Stimulated activated naive B cell treated with anti-CD40 and anti-IgM and Interleukin-4, amounts not matched to agents 10 μg/mL and 1 μg/mL and 100 μg/mL, for 72 hours (primary cell): ENCODE data around the gene SLC6A6.

Source experiments
- ATAC-seq, 2 donors: fragments of 150-1000 bp; cut with Tn5 transposase; replicated peaks; 2 replicates each; pipeline ENCODE4 v1.10.0; 2021; ENCODE audit warnings: moderate library complexity in 1 of 2
- DNase-seq: peaks from one replicate; pipeline ENCODE4 v3.0.0; 2021
- H3K27ac Mint-ChIP-seq: one replicate; pipeline ENCODE4 v1.8.0; 2022; ENCODE audit warnings: mild to moderate bottlenecking, mixed read lengths
- H3K27me3 Mint-ChIP-seq, 2 donors: one replicate each; pipeline ENCODE4 v1.8.0; 2022; ENCODE audit warnings: mixed read lengths in 2 of 2
- H3K36me3 Mint-ChIP-seq, 2 donors: one replicate each; pipeline ENCODE4 v1.8.0; 2022; ENCODE audit warnings: mixed read lengths in 2 of 2, mild to moderate bottlenecking in 1 of 2
- H3K4me1 Mint-ChIP-seq, 2 donors: one replicate each; pipeline ENCODE4 v1.8.0; 2022; ENCODE audit warnings: mixed read lengths in 2 of 2, mild to moderate bottlenecking in 1 of 2
- H3K4me3 Mint-ChIP-seq, 2 donors: one replicate each; pipeline ENCODE4 v1.8.0; 2022; ENCODE audit warnings: mild to moderate bottlenecking in 2 of 2, mixed read lengths in 2 of 2, moderate library complexity in 1 of 2
- H3K9me3 Mint-ChIP-seq, 2 donors: one replicate each; pipeline ENCODE4 v1.8.0; 2022; ENCODE audit warnings: mixed read lengths in 2 of 2, mild to moderate bottlenecking in 1 of 2

The SLC6A6 gene

DNA sequence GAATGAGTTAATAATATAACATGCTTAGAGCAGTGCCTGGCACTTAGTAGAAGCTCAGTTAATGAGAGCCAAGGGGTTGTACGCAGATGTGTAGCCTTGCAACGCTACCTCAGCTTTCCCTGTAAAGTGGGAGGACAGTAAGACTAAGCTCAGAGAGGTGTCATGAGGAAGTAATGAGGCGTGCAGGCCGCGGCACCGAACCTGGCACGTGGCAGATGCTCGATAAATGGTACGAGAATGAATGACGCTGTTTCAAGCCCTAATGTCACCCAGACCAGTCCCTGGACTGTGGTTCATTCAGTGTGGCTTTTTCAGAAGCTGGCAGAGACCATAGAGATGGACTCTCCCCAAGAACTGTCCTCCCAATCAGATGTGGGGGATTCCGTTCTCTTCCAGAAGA is 116.5 kb downstream of the SLC6A6 start:
- DNase-seq: no peak
- H3K27me3 Mint-ChIP-seq: peaks cover 10 to 20% of the 10 kb centered on the region in 2 donors
- H3K4me3 Mint-ChIP-seq: no peak overlapping the region
- H3K9me3 Mint-ChIP-seq: no peaks in the 10 kb centered on the region
- ATAC-seq: no peak
- H3K36me3 Mint-ChIP-seq: no peaks in the 10 kb centered on the region
- H3K27ac Mint-ChIP-seq: no peak overlapping the region
- H3K4me1 Mint-ChIP-seq: no peaks in the 10 kb centered on the region

GRCh38 chr3:14519406-14519805 is 117.0 kb downstream of the SLC6A6 start:
- Mint-ChIP-seq H3K36me3 (no peaks in the 10 kb centered on the region), H3K9me3 (no peaks in the 10 kb centered on the region), H3K4me1 (no peaks in the 10 kb centered on the region), H3K27ac (no peak overlapping the region), H3K27me3 (peaks cover 10 to 20% of the 10 kb centered on the region in 2 donors), H3K4me3 (no peak overlapping the region)
- ATAC-seq (no peak), DNase-seq (no peak)

DNA sequence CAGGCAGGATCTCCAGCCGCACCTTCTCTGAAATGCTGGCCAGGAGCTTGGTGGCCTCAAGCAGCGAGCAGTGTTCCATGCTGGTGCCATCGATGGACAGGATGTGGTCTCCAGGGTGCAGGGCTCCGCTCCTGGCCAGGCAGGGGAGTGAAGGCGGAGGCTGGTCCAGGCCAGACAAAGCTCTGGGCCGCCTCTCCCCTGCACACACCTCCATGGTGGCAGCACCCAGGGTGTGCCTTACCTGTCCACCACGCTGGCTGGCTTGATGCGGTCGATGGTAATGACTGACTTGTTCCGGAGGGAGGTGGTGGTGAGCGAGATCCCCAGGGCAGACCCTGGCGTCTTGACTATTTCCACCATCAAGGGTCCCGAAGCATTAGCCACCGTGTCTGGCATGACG is 117.7 kb downstream of the SLC6A6 start:
- Mint-ChIP-seq H3K4me3 (no peak overlapping the region), H3K27me3 (peaks cover 10 to 20% of the 10 kb centered on the region in 2 donors), H3K36me3 (no peaks in the 10 kb centered on the region), H3K4me1 (no peaks in the 10 kb centered on the region), H3K9me3 (no peaks in the 10 kb centered on the region), H3K27ac (no peak overlapping the region)
- DNase-seq (no peak), ATAC-seq (no peak)

DNA sequence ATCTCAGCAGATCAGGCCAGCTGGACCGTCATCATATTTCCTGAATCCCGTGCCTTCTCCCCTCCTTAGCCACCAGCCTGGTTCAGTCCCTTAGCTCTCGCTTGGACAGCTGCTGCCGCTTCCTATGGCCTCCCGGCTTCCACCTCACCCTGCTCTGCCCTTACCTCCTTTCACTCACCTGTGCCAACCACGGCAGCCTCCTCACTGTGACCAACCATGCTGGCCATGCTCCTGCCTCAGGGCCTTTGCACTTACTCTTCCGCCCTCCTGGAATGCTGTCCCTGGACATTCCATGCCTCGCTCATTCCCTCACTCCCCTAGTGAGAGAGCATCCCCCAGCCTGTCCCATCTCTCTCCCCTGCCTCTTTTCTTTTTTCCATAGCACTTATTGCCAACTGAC is 118.6 kb downstream of the SLC6A6 start:
- H3K27me3 Mint-ChIP-seq: peaks cover 10 to 20% of the 10 kb centered on the region in 2 donors
- H3K4me3 Mint-ChIP-seq: no peak overlapping the region
- H3K9me3 Mint-ChIP-seq: no peaks in the 10 kb centered on the region
- DNase-seq (no peak), ATAC-seq (no peak)
- no peaks in the 10 kb centered on the region for H3K4me1 Mint-ChIP-seq
- H3K36me3 Mint-ChIP-seq: no peaks in the 10 kb centered on the region
- H3K27ac Mint-ChIP-seq: no peak overlapping the region

GRCh38 chr3:14521611-14522010 is 119.2 kb downstream of the SLC6A6 start:
- no peak for DNase-seq
- Mint-ChIP-seq H3K9me3 (no peaks in the 10 kb centered on the region), H3K36me3 (no peaks in the 10 kb centered on the region), H3K27ac (no peak overlapping the region), H3K27me3 (peaks cover 10 to 23% of the 10 kb centered on the region in 2 donors), H3K4me3 (no peak overlapping the region), H3K4me1 (no peaks in the 10 kb centered on the region)
- ATAC-seq: no peak

DNA sequence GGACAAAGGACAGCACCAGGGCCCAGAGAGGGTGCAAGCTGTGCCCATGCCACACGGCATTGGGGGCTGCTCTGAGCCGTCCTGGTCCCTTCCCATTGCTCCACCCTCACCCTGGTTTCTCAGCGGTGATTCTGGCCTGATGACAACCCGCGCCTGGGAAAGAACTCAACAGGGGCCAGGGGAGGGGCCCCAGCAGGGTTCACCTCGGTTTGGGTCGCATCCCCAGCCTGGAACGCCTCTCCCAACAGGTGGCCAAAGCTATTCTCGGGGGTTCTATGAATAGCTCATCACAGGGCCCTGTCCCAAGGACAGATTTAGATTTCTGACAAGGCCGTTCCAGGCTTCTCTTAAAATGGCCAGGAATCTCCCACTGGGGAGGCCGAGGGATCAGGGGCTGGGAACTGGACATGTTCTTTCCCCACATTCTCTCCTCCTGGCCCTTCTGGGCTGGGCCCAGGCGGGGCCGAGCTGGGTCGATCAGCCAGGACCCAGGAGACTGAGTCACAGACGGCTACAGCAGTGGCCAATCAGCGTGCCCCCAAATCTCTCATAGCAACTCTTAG is 119.8 kb downstream of the SLC6A6 start:
- Mint-ChIP-seq H3K36me3 (no peaks in the 10 kb centered on the region), H3K27me3 (peaks cover 10 to 23% of the 10 kb centered on the region in 2 donors), H3K4me3 (no peak overlapping the region), H3K4me1 (no peaks in the 10 kb centered on the region), H3K9me3 (no peaks in the 10 kb centered on the region), H3K27ac (no peak overlapping the region)
- no peak for ATAC-seq
- DNase-seq: no peak

DNA sequence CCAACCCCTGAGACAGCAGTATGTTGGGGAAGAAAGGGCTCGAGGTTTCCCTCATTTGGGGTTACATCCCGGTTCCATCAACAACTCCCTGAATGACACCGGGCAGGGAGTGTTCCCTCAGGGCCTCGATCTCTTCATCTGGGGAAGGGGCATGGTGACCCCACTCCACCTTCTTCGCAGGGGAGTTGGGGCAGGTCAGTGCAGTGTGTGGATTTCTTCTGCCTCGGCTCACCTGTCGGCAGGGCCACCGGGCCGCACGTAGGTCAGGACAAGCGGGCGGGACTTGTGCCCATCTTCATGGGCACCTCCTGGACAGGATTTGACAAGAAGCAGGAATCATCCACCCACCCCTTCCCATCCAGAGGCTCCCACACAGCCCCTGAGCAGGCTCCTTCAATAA is 120.4 kb downstream of the SLC6A6 start:
- no peak overlapping the region for H3K27ac Mint-ChIP-seq
- H3K4me1 Mint-ChIP-seq: no peaks in the 10 kb centered on the region
- DNase-seq (no peak), ATAC-seq (no peak)
- H3K27me3 Mint-ChIP-seq: peaks cover 11 to 24% of the 10 kb centered on the region in 2 donors
- no peaks in the 10 kb centered on the region for H3K9me3 Mint-ChIP-seq
- no peaks in the 10 kb centered on the region for H3K36me3 Mint-ChIP-seq
- H3K4me3 Mint-ChIP-seq: no peak overlapping the region

DNA sequence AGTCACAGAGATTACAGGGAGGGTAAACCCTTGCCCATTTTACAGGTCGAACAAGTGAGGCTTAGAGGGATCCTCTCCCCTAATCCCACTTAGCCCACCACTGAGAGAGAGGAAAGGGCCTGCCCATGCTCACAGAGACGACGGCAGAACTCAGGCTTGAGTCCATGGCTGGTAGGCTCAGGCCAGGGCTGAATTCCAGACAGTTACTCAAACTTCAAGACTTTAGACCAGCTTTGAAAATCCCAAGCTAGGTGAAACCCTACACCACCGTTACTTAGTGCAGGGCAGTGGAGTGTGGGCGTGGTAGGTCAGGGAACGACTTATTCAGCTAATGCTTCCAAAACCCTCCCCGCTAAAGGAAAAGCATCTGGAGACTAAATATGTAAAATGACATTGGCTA is 121.4 kb downstream of the SLC6A6 start:
- Mint-ChIP-seq H3K27ac (no peak overlapping the region), H3K27me3 (peaks cover 15 to 19% of the 10 kb centered on the region in 2 donors), H3K36me3 (no peaks in the 10 kb centered on the region), H3K9me3 (no peaks in the 10 kb centered on the region), H3K4me1 (no peaks in the 10 kb centered on the region), H3K4me3 (no peak overlapping the region)
- ATAC-seq (no peak), DNase-seq (no peak)

- H3K4me3 Mint-ChIP-seq: no peak overlapping the region
- no peaks in the 10 kb centered on the region for H3K9me3 Mint-ChIP-seq
- no peaks in the 10 kb centered on the region for H3K4me1 Mint-ChIP-seq
- H3K27ac Mint-ChIP-seq: no peak overlapping the region
- ATAC-seq: peak in 1 of 2 donors; percentile 10
- no peak for DNase-seq
- H3K36me3 Mint-ChIP-seq: no peaks in the 10 kb centered on the region
- H3K27me3 Mint-ChIP-seq: peaks cover 15 to 19% of the 10 kb centered on the region in 2 donors
Observed at GRCh38 chr3:14524311-14524711, 121.9 kb downstream of the SLC6A6 start.

DNA sequence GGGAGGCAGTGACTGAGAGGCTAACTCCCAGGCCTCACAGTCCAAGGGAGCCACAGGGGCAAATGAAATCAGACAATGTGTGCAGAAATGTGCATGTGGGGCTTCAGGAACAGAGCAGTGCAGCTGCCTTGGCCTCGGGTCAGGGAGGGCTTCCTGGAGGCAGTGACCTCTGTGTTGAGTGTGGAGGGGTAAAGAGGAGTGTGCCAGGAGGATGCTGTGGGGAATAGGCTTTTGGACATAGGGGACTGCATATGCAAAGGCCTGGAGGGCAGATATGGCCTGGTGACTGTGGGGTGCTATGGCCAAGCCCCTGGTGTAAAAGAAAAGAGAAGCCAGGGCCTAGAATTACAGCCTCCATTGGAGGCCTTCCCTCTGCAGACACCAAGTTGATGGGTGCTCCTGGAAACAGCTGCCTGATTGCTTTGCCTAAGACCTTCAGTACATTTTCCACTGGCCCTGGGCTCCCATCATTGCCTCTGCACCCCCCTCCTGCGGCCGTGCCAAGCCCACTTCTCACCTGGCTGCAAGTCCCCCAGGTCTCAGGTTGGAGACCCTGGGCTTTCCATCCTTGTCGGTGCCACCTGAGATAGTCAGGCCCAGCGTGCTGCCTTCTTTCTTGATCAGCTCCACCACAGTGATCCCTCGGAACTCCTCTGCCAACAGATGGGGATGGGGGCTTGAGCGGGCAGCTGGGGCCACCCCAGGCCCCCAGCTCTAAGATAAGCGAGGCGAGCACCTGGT is 122.7 kb downstream of the SLC6A6 start:
- ATAC-seq (peak in 1 of 2 donors; percentile 4), DNase-seq (no peak)
- Mint-ChIP-seq H3K4me1 (no peaks in the 10 kb centered on the region), H3K27me3 (peaks cover 16 to 26% of the 10 kb centered on the region in 2 donors), H3K36me3 (no peaks in the 10 kb centered on the region), H3K4me3 (no peak overlapping the region), H3K27ac (no peak overlapping the region), H3K9me3 (peaks cover 0 to 4% of the 10 kb centered on the region in 2 donors)

DNA sequence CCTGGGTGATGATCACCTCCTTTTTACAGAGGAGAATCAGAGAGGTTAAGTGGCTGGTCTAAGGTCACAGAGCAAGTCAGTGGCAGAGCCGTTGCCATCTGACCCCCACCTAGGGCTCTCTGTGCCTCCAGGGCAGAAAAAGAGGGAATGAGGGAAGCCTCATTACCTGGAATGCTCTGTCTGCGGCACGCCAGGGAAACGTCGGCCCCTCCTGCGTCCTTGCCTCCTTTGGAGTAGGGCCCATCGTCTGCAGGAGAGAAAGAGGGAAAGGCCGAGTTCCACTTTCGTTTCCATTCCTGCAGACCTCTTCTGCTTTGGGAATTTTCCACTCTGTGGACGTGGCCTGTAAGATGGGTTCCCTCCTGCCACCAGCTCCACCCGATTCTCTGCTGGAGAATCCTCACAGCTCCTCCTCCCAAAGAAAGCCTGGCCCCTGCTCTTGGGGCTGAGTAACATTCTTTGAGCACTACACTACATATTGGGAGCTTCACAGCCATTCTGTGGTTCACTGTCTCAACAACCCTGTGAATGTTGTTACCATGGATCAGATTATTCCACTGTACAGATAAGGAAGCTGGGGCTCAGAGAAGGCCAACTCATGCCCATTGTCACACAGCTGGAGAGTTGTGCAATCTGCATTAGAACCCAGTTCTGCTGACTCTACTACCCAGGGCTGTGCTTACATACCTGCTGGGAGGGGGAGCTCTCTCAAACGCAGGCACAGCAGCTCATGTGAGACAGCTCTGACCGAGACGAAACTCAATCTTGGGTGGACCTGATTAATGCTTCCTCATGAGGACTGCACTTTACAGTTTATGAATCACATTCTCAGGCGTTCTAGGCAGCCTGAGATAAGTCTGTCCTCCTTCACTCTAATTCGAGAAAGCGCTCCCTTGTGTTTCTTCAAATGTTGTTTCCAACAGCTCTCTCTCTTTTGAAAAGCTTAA is 123.6 kb downstream of the SLC6A6 start:
- DNase-seq (no peak), ATAC-seq (no peak)
- peaks cover 0 to 4% of the 10 kb centered on the region in 2 donors for H3K9me3 Mint-ChIP-seq
- no peaks in the 10 kb centered on the region for H3K4me1 Mint-ChIP-seq
- H3K27ac Mint-ChIP-seq: no peak overlapping the region
- no peak overlapping the region for H3K4me3 Mint-ChIP-seq
- no peaks in the 10 kb centered on the region for H3K36me3 Mint-ChIP-seq
- peaks cover 17 to 29% of the 10 kb centered on the region in 2 donors for H3K27me3 Mint-ChIP-seq

DNA sequence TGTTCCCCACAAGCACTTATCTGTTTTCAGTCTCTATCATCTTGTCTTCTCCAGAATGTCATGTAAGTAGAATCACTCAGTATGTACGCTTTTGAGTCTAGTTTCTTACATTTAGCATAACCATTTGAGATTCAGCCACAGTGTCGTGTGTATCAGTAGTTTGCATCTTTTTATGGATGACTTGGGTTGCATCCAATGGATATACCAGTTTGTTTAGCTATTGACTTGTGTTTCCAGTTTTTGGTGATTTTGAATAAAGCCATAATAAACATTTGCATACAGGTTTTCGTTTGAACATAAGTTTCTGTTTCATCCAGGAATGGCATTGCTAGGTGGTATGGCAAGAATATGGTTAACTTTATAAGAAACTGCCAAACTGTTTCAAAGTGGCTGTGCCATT is 125.7 kb downstream of the SLC6A6 start:
- no peak overlapping the region for H3K4me3 Mint-ChIP-seq
- no peaks in the 10 kb centered on the region for H3K4me1 Mint-ChIP-seq
- DNase-seq: no peak
- ATAC-seq: no peak
- H3K36me3 Mint-ChIP-seq: no peaks in the 10 kb centered on the region
- peaks cover 0 to 4% of the 10 kb centered on the region in 2 donors for H3K9me3 Mint-ChIP-seq
- H3K27me3 Mint-ChIP-seq: peaks cover 22 to 40% of the 10 kb centered on the region in 2 donors
- no peak overlapping the region for H3K27ac Mint-ChIP-seq

DNA sequence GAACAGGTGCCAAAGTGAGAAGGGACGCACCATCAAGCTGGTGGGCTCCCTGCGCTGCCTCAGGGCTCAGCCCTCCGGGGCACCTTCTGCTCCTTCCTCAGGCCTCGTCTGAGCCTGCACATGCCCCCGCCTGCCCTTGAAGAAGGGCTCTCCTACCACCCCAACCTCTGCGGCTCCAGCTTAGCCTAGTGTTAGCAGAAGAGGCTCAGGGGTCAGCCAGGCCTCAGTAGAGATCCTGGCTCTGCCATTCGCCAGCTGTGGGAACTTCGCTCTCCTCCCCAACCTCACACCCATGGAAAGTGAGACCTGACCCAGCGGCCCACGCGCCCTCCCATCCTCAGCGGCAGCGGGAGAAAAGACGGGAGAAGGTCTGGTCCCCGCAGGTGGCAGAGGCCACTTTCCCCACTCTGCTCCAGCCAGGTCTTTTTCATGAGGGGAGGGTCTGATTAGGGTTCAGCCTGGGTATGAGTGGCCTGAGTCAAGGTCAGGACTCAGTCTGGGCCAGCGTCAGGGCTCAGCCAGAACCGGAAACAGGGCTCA is 129.5 kb downstream of the SLC6A6 start:
- no peak overlapping the region for H3K4me3 Mint-ChIP-seq
- no peaks in the 10 kb centered on the region for H3K4me1 Mint-ChIP-seq
- H3K27ac Mint-ChIP-seq: no peak overlapping the region
- no peaks in the 10 kb centered on the region for H3K36me3 Mint-ChIP-seq
- ATAC-seq: no peak
- H3K27me3 Mint-ChIP-seq: peaks cover 27 to 44% of the 10 kb centered on the region in 2 donors
- DNase-seq: no peak
- peaks cover 0 to 4% of the 10 kb centered on the region in 2 donors for H3K9me3 Mint-ChIP-seq

- H3K27me3 Mint-ChIP-seq: peaks cover 22 to 40% of the 10 kb centered on the region in 2 donors
- DNase-seq (no peak), ATAC-seq (no peak)
- no peak overlapping the region for H3K4me3 Mint-ChIP-seq
- H3K4me1 Mint-ChIP-seq: no peaks in the 10 kb centered on the region
- peaks cover 0 to 4% of the 10 kb centered on the region in 2 donors for H3K9me3 Mint-ChIP-seq
- H3K36me3 Mint-ChIP-seq: no peaks in the 10 kb centered on the region
- no peak overlapping the region for H3K27ac Mint-ChIP-seq
Observed at GRCh38 chr3:14532691-14533456, 130.5 kb downstream of the SLC6A6 start.
